HG03565 (cell line): Measurements from ENCODE around the gene RCL1.

Experiments used
- ATAC-seq: cut with Tn5 transposase; IDR thresholded peaks from one replicate; pipeline ENCODE4 v1.9.1; 2021; ENCODE audit warnings: mild to moderate bottlenecking, moderate library complexity; ENCODE audit not compliant: unreplicated experiment

Gene RCL1

GRCh38 chr9:4837261-4838188, 44.8 kb downstream of the RCL1 start:
- no peak for ATAC-seq

- ATAC-seq: no peak
These were observed 45.4 kb downstream of the RCL1 start for GRCh38 chr9:4838189-4838546.

GRCh38 chr9:4839470-4839912, 46.7 kb downstream of the RCL1 start:
- no peak for ATAC-seq

GRCh38 chr9:4840018-4840417, 47.3 kb downstream of the RCL1 start:
- no peak for ATAC-seq

- ATAC-seq: no peak
These were observed 49.5 kb downstream of the RCL1 start for GRCh38 chr9:4842213-4842612.

- ATAC-seq: no peak
These were observed 50.0 kb downstream of the RCL1 start for GRCh38 chr9:4842734-4843133.

GRCh38 chr9:4844056-4844838, 51.5 kb downstream of the RCL1 start:
- ATAC-seq: no peak

- ATAC-seq: no peak
These were observed 56.6 kb downstream of the RCL1 start for GRCh38 chr9:4849369-4849768.

GRCh38 chr9:4850603-4851310, 58.0 kb downstream of the RCL1 start:
- no peak for ATAC-seq

- no peak for ATAC-seq
These were observed 59.7 kb downstream of the RCL1 start for GRCh38 chr9:4852419-4852818.

GRCh38 chr9:4854265-4854590, 61.5 kb downstream of the RCL1 start:
- no peak for ATAC-seq

- ATAC-seq: no peak
These were observed 63.1 kb downstream of the RCL1 start for GRCh38 chr9:4855841-4856240.

- no peak for ATAC-seq
These were observed 64.5 kb downstream of the RCL1 start for GRCh38 chr9:4857163-4857810.

- no peak for ATAC-seq
These were observed 66.3 kb downstream of the RCL1 start for GRCh38 chr9:4859035-4859434.

- no peak for ATAC-seq
These were observed 67.6 kb downstream of the RCL1 start for GRCh38 chr9:4860383-4860782.

- no peak for ATAC-seq
These were observed 68.4 kb downstream of the RCL1 start for GRCh38 chr9:4861145-4861544.

GRCh38 chr9:4861736-4862451, 69.2 kb downstream of the RCL1 start:
- ATAC-seq: no peak

GRCh38 chr9:4862506-4863250, 69.9 kb downstream of the RCL1 start:
- ATAC-seq: no peak

- ATAC-seq: no peak
These were observed 71.5 kb downstream of the RCL1 start for GRCh38 chr9:4864234-4864661.

GRCh38 chr9:4864698-4865097, 72.0 kb downstream of the RCL1 start:
- ATAC-seq: no peak
